Measurements from ENCODE around the gene BAHD1. TPM values are rescaled to one million over a fixed set of nuclear protein-coding genes. Genes with fewer than 3 reads are reported as not detected.

BAHD1 gene
- total and polyA plus RNA-seq, 8 donors, result 11.4 to 27.2 (median 15.4) TPM

DNA sequence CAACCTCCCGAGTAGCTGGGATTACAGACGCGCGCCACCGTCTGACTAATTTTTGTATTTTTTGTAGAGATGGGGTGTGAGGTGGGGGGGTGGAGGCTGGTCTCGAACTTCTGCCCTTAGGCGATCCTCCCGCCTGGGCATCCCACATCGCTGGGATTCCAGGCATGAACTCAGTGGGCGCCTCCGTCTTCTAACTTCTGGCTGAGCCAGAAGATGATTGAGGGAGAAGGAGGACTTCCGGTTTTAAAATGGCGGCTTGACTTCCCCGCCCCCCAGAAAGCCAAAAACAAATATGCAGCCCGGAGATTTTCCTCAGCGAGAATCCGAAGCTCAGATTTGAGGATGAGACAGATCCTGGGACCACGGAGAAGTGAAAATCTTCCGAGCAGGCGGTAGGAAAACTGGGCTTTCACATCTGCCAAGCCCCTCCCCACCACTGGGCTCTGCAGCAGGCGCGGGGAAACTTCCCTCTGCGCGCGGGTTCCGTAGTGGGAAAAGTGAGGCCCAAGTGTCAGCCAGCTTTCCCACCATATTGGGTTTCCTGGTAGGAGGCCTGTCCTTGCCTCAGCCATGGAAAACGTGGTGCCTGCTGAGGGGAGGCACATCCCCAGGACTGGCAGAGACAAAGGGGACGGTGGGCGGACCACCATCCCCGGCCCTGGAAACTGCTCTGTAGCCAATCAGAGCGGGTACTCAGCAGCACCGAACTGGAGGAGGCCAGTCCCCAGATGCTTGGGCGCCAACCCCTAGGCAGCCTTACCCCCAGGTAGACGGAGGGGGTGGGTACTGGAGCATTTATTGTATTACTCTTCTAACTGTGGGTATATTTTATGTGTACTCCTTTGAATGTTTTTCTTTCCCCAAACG lies 47.3 kb downstream of the BAHD1 start:
- Histone ChIP-seq H3K36me3 (no peaks in the 10 kb centered on the region), H3K4me3 (no peak overlapping the region), H3K4me1 (no peaks in the 10 kb centered on the region), H3K27me3 (no peaks in the 10 kb centered on the region), H3K27ac (no peak overlapping the region), H3K9me3 (no peaks in the 10 kb centered on the region)
- TF ChIP-seq CTCF (IDR thresholded peaks at IDR 0.05), result no peak
- DNase-seq (no peak), ATAC-seq (no peak)
- intact Hi-C loops (cut with DNase I), result no loop called here

GRCh38 chr15:40489274-40490175 lies 48.8 kb downstream of the BAHD1 start:
- Histone ChIP-seq H3K27ac (no peak overlapping the region), H3K4me3 (no peak overlapping the region), H3K27me3 (no peaks in the 10 kb centered on the region), H3K36me3 (no peaks in the 10 kb centered on the region), H3K4me1 (no peaks in the 10 kb centered on the region), H3K9me3 (no peaks in the 10 kb centered on the region)
- ATAC-seq (no peak), DNase-seq (no peak)
- intact Hi-C loops (cut with DNase I), result no loop called here
- TF ChIP-seq CTCF (IDR thresholded peaks at IDR 0.05), result no peak

GRCh38 chr15:40493089-40493840 lies 52.5 kb downstream of the BAHD1 start:
- intact Hi-C loops (cut with DNase I), result no loop called here
- no peaks in the 10 kb centered on the region for H3K27me3 ChIP-seq
- ATAC-seq (peak; percentile 87), DNase-seq (no peak)
- no peak overlapping the region for H3K4me3 ChIP-seq
- no peaks in the 10 kb centered on the region for H3K36me3 ChIP-seq
- TF ChIP-seq CTCF (IDR thresholded peaks at IDR 0.05), result no peak
- H3K27ac ChIP-seq, result no peak overlapping the region
- H3K4me1 ChIP-seq, result no peaks in the 10 kb centered on the region
- H3K9me3 ChIP-seq, result no peaks in the 10 kb centered on the region

GRCh38 chr15:40495516-40495915 lies 54.8 kb downstream of the BAHD1 start:
- Histone ChIP-seq H3K27me3 (no peaks in the 10 kb centered on the region), H3K4me1 (no peaks in the 10 kb centered on the region), H3K4me3 (no peak overlapping the region), H3K27ac (no peak overlapping the region), H3K36me3 (no peaks in the 10 kb centered on the region), H3K9me3 (no peaks in the 10 kb centered on the region)
- ATAC-seq (no peak), DNase-seq (no peak)
- TF ChIP-seq CTCF (IDR thresholded peaks at IDR 0.05), result no peak
- intact Hi-C loops (cut with DNase I), result no loop called here

Data from left lung (tissue), 10 donors.